Measurements from ENCODE around the gene KPTN. TPM values are rescaled to one million over a fixed set of nuclear protein-coding genes. Genes with fewer than 3 reads are reported as not detected.

The KPTN gene
- total and polyA plus RNA-seq, 2 of the 8 experiments (the other 6 are each of a cell fraction or from before 2014, with no cell fraction given), result 23.6 to 31.3 TPM

GRCh38 chr19:47505506-47505905, 21.5 kb upstream of the KPTN start (continued):
- TF ChIP-seq USF2 (IDR thresholded peaks at IDR 0.05; ENCODE audit: low read length) (no peak), ASH2L (IDR thresholded peaks at IDR 0.05; ENCODE audit: low read length) (no peak), HDAC6 (IDR thresholded peaks at IDR 0.05; ENCODE audit: low read depth, low read length) (no peak), SAP30 (IDR thresholded peaks at IDR 0.05; ENCODE audit: insufficient read depth, insufficient replicate concordance, low read length) (no peak), JUN (IDR thresholded peaks at IDR 0.05; ENCODE audit: low read depth, low read length) (no peak)

All from H1 (cell line).